GM12878 (cell line): ENCODE results near the gene MYH7B. TPM values are rescaled to one million over a fixed set of nuclear protein-coding genes. Genes with fewer than 3 reads are reported as not detected.

Source experiments
- ATAC-seq: fragments of 200-7000 bp; cut with Tn5 transposase; 3 replicates; pipeline ENCODE4 v1.9.1; 2020; ENCODE audit warnings: mild to moderate bottlenecking, moderate library complexity
- BruUV-seq: library from RNA; stranded (reverse); fragments of 400-500 nt; replicated peaks from 2 replicates; lab custom pipeline; 2021; lab: Mats Ljungman, UMichigan
- CTCF ChIA-PET: fragments of 300-600 bp; sonication (Branson Sonifier 250); formaldehyde crosslinking; extraction: SDS; loops from one replicate; lab custom pipeline; 2021; ENCODE audit warnings: inconsistent platforms; lab: Yijun Ruan, JAX
- POLR2A ChIA-PET: fragments of 350-600 bp; formaldehyde crosslinking; extraction: SDS; loops from one replicate; lab custom pipeline; 2021; ENCODE audit warnings: inconsistent platforms; lab: Charles Lee
- RAD21 ChIA-PET: fragments of 300-600 bp; sonication (Branson Sonifier 250); formaldehyde crosslinking; loops from one replicate; lab custom pipeline; 2023; ENCODE audit warnings: antibody characterized with exemption; ENCODE audit not compliant: unreplicated experiment; lab: Charles Lee
- SMC1A ChIA-PET: fragments of 300-600 bp; sonication (Branson Sonifier 250); formaldehyde crosslinking; loops from one replicate; lab custom pipeline; 2023; ENCODE audit not compliant: unreplicated experiment, uncharacterized antibody; lab: Charles Lee
- DNase-seq: peaks from one replicate; pipeline ENCODE4 v3.0.0-alpha.2; 2011; ENCODE audit warnings: low read depth, low spot score
- FAIRE-seq: peaks from 3 replicates; lab custom pipeline; 2011; peaks lifted over from hg19 to GRCh38; lab: Jason Lieb, UNC
- H2AFZ ChIP-seq: 2 replicates; pipeline ENCODE4 v1.6.0; 2011; ENCODE audit warnings: low read depth, low read length, control low read depth; ENCODE audit not compliant: control insufficient read depth
- H3K27ac ChIP-seq: 2 replicates; pipeline ENCODE4 v1.5.1; 2011; ENCODE audit warnings: control low read depth; ENCODE audit not compliant: control insufficient read depth, insufficient read depth
- H3K27me3 ChIP-seq, 2 experiments: replicated peaks in 1 of 2; 2 replicates each; pipeline versions ENCODE4 v1.6.0 to v1.6.1; 2011; ENCODE audit warnings: low read length in 1 of 2; ENCODE audit not compliant: control insufficient read depth in 2 of 2, insufficient read depth in 2 of 2
- H3K36me3 ChIP-seq, 2 experiments: 2 replicates each; pipeline ENCODE4 v1.5.1; 2011; ENCODE audit warnings: low read length in 1 of 2; ENCODE audit not compliant: control insufficient read depth in 2 of 2, insufficient read depth in 2 of 2
- H3K4me1 ChIP-seq: 2 replicates; pipeline ENCODE4 v1.6.1; 2011; ENCODE audit warnings: mild to moderate bottlenecking, low read length, moderate library complexity, mixed read lengths; ENCODE audit not compliant: control insufficient read depth, insufficient read depth
- H3K4me2 ChIP-seq: 2 replicates; pipeline ENCODE4 v1.6.0; 2011; ENCODE audit warnings: control low read depth; ENCODE audit not compliant: control insufficient read depth, insufficient read depth
- H3K4me3 ChIP-seq: fragments of 200-600 bp; sonication (generic); 2 replicates; pipeline ENCODE4 v1.5.1; 2016
- H3K79me2 ChIP-seq: 2 replicates; pipeline ENCODE4 v1.6.0; 2011; ENCODE audit warnings: low read length; ENCODE audit not compliant: control insufficient read depth, insufficient read depth
- H3K9ac ChIP-seq: 2 replicates; pipeline ENCODE4 v1.8.0; 2011; ENCODE audit warnings: low read length, control low read depth, mixed read lengths; ENCODE audit not compliant: control insufficient read depth, insufficient read depth
- H3K9me3 ChIP-seq: replicated peaks from 3 replicates; pipeline ENCODE4 v1.5.1; 2011; ENCODE audit warnings: mild to moderate bottlenecking, low read length; ENCODE audit not compliant: control insufficient read depth, insufficient read depth
- H4K20me1 ChIP-seq: 2 replicates; pipeline ENCODE4 v1.6.0; 2011; ENCODE audit not compliant: control insufficient read depth, insufficient read depth
- ATF3 ChIP-seq: IDR thresholded peaks from 2 replicates; pipeline ENCODE4 v1.6.1; 2011; ENCODE audit warnings: low read depth, mild to moderate bottlenecking, low read length, moderate library complexity, borderline replicate concordance; ENCODE audit errors: extremely low read depth
- ATF7 ChIP-seq: fragments of 450-650 bp; IDR thresholded peaks from 2 replicates; pipeline ENCODE4 v1.6.1; 2016; ENCODE audit warnings: low read depth, mild to moderate bottlenecking
- CEBPZ ChIP-seq: fragments of 150-350 bp; IDR thresholded peaks from 2 replicates; pipeline ENCODE4 v1.6.1; 2016; ENCODE audit warnings: low read depth, low read length
- CREM ChIP-seq: IDR thresholded peaks from 2 replicates; pipeline ENCODE4 v1.6.1; 2014; ENCODE audit warnings: antibody characterized with exemption, low read depth
- EGR1 ChIP-seq, 2 experiments: IDR thresholded peaks; 1 replicate in 1 of 2; 2 replicates in 1 of 2; pipeline ENCODE4 v1.6.1; 2011 to 2012; ENCODE audit warnings: low read depth in 2 of 2, low read length in 2 of 2, borderline replicate concordance in 1 of 2, mild to moderate bottlenecking in 1 of 2, moderate library complexity in 1 of 2
- NBN ChIP-seq: fragments of 450-650 bp; IDR thresholded peaks from 2 replicates; pipeline ENCODE4 v1.6.1; 2016
- NFIC ChIP-seq: IDR thresholded peaks from 2 replicates; pipeline ENCODE4 v1.6.1; 2012; ENCODE audit warnings: low read depth, mild to moderate bottlenecking, inconsistent platforms, low read length, moderate library complexity
- PAX8 ChIP-seq: fragments of 450-650 bp; IDR thresholded peaks from 2 replicates; pipeline ENCODE4 v1.6.1; 2017; ENCODE audit warnings: mild to moderate bottlenecking, moderate library complexity
- SMC3 ChIP-seq: IDR thresholded peaks from 2 replicates; pipeline ENCODE4 v1.6.1; 2011; ENCODE audit warnings: low read length, improper control_type of control experiment, borderline replicate concordance
- SP1 ChIP-seq: IDR thresholded peaks from one replicate; pipeline ENCODE4 v1.6.1; 2011; ENCODE audit warnings: low read depth, low read length
- SREBF1 ChIP-seq: IDR thresholded peaks from 2 replicates; pipeline ENCODE4 v1.6.1; 2012; ENCODE audit warnings: mild to moderate bottlenecking, low read length
- USF2 ChIP-seq: IDR thresholded peaks from 2 replicates; pipeline ENCODE4 v1.6.1; 2011; ENCODE audit warnings: low read depth, low read length, improper control_type of control experiment, borderline replicate concordance
- ZNF24 ChIP-seq: fragments of 450-650 bp; IDR thresholded peaks from 2 replicates; pipeline ENCODE4 v1.6.1; 2017; ENCODE audit warnings: antibody characterized with exemption, mild to moderate bottlenecking
- in situ Hi-C: fragments of 300-500 bp; cut with MboI; formaldehyde crosslinking; loops from 9 replicates; pipeline ENCODE4 v1.14.3; 2018; ENCODE audit warnings: mixed read lengths
- intact Hi-C: fragments of 100-400 bp; cut with micrococcal nuclease; formaldehyde crosslinking; loops from one replicate; pipeline ENCODE4 v1.14.2; 2022; ENCODE audit not compliant: unreplicated experiment
- polyA plus RNA-seq, 11 experiments: library from polyadenylated mRNA; depleted of rRNA in 4 of 11; unstranded in 6 of 11; stranded (reverse) in 5 of 11; fragments of >200 nt; fragmentation: Nextera tagmentation in 4 of 11; fragmentation: Illumina TruSeq in 1 of 11; extraction: Ambion mirVana in 4 of 11; extraction: Trizol in 1 of 11; gene quantifications; 1 replicate in 1 of 11; 2 replicates in 10 of 11; pipeline versions ENCODE4 v1.2.1 to v1.2.3, GENCODE V29; 2011 to 2016; ENCODE audit warnings: inconsistent platforms in 2 of 11, missing spikeins in 2 of 11, low read depth in 1 of 11
- total RNA-seq, 4 experiments: library from RNA; depleted of rRNA in 3 of 4; stranded (reverse); fragments of >200 nt in 3 of 4; fragmentation: Illumina TruSeq in 1 of 4; extraction: Trizol in 1 of 4; gene quantifications; 2 replicates each; pipeline versions ENCODE4 v1.2.1 to v1.2.3, GENCODE V29; 2013 to 2021

The MYH7B gene
- total and polyA plus RNA-seq, 10 of the 15 experiments (the other 5 are each of a cell fraction or from before 2014, with no cell fraction given) = 0.01 to 0.40 (median 0.20) TPM; not detected in 3

GRCh38 chr20:34920055-34920454 lies 35.6 kb upstream of the MYH7B start:
- in situ Hi-C loops (no loop called here), intact Hi-C loops (no loop called here)
- BruUV-seq = no TSS peak
- no peak overlapping the region for H2AFZ ChIP-seq
- CTCF ChIA-PET = no interaction called here
- no peaks in the 10 kb centered on the region for H3K27me3 ChIP-seq
- ATAC-seq = no peak
- H3K4me1 ChIP-seq = no peaks in the 10 kb centered on the region
- H4K20me1 ChIP-seq = no peaks in the 10 kb centered on the region
- TF ChIP-seq SMC3 = no peak
- no peak for TF ChIP-seq SREBF1
- TF ChIP-seq NBN = no peak
- no peak for TF ChIP-seq PAX8
- no peak for TF ChIP-seq SP1
- TF ChIP-seq NFIC = no peak
- TF ChIP-seq CREM = no peak
- TF ChIP-seq USF2 = no peak
- TF ChIP-seq EGR1 (IDR thresholded peaks at IDR 0.05; ENCODE audit: borderline replicate concordance in 1 of 2, low read depth in 2 of 2, low read length in 2 of 2) = no peak
- TF ChIP-seq ZNF24 = no peak
- TF ChIP-seq ATF7 = no peak
- no peak for TF ChIP-seq CEBPZ
- TF ChIP-seq ATF3 = no peak
- TF ChIP-seq, all 136 proteins: peak for 0
- Histone ChIP-seq H3K27ac (no peak overlapping the region), H3K4me3 (no peak overlapping the region), H3K4me2 (no peak overlapping the region), H3K9me3 (no peaks in the 10 kb centered on the region), H3K9ac (no peak overlapping the region), H3K36me3 (no peaks in the 10 kb centered on the region; a peak in 1 of 4 replicates), H3K79me2 (no peaks in the 10 kb centered on the region)
- SMC1A ChIA-PET = interaction anchor here (0.7 kb wide), 1 partner anchor 245 kb away, joined by 3 read pairs; no protein-coding TSS in a partner anchor
- FAIRE-seq (no peak), DNase-seq (no peak)
- RAD21 ChIA-PET = no interaction called here
- POLR2A ChIA-PET = no interaction called here
